SU-DHL-6 (cell line): ENCODE results near the gene EIF4A3.

Experiments used
- H2AFZ ChIP-seq: fragments of 200-600 bp; sonication (generic); 2 replicates; pipeline ENCODE4 v1.6.1; 2014; ENCODE audit warnings: low read depth, mild to moderate bottlenecking, moderate library complexity, mixed read lengths, antibody characterized with exemption, low read length; ENCODE audit not compliant: severe bottlenecking
- H3F3A ChIP-seq: fragments of 200-600 bp; shearing (Covaris generic); 2 replicates; pipeline ENCODE4 v1.6.0; 2016; ENCODE audit warnings: antibody characterized with exemption, mild to moderate bottlenecking; ENCODE audit not compliant: insufficient read depth
- H3K27ac ChIP-seq: fragments of 200-600 bp; sonication (generic); 2 replicates; pipeline ENCODE4 v1.5.1; 2016; ENCODE audit warnings: low read depth, mild to moderate bottlenecking, low read length, moderate library complexity, mixed read lengths
- H3K27me3 ChIP-seq: fragments of 200-600 bp; sonication (generic), shearing (Covaris generic); 2 replicates; pipeline ENCODE4 v1.6.0; 2014; ENCODE audit warnings: mild to moderate bottlenecking, low read length
- H3K36me3 ChIP-seq: fragments of 200-600 bp; sonication (generic); 2 replicates; pipeline ENCODE4 v1.6.1; 2014; ENCODE audit warnings: mild to moderate bottlenecking, low read length, mixed read lengths
- H3K4me2 ChIP-seq: fragments of 300-600, 200-600 bp; shearing (Covaris generic), sonication (generic); 2 replicates; pipeline ENCODE4 v1.6.0; 2014; ENCODE audit warnings: low read length, low read depth, mild to moderate bottlenecking; ENCODE audit not compliant: poor library complexity, severe bottlenecking
- H3K4me3 ChIP-seq: fragments of 200-600 bp; sonication (generic); 2 replicates; pipeline ENCODE4 v1.5.1; 2014; ENCODE audit warnings: antibody characterized with exemption, low read length, mild to moderate bottlenecking, mixed read lengths; ENCODE audit not compliant: insufficient read depth, poor library complexity, severe bottlenecking
- H3K79me2 ChIP-seq: fragments of 200-600 bp; sonication (generic); 2 replicates; pipeline ENCODE4 v1.6.1; 2014; ENCODE audit warnings: mild to moderate bottlenecking, low read length, moderate library complexity; ENCODE audit not compliant: insufficient read depth
- H3K9ac ChIP-seq: fragments of 200-600 bp; sonication (generic); 2 replicates; pipeline ENCODE4 v1.7.0; 2014; ENCODE audit warnings: mild to moderate bottlenecking, low read length
- H3K9me2 ChIP-seq: fragments of 200-600 bp; sonication (generic); replicated peaks from 2 replicates; pipeline ENCODE4 v1.6.1; 2014; ENCODE audit warnings: low read length; ENCODE audit not compliant: insufficient read depth
- H3K9me3 ChIP-seq: fragments of 200-600 bp; sonication (generic); 2 replicates; pipeline ENCODE4 v1.6.1; 2014; ENCODE audit warnings: low read length, mixed read lengths; ENCODE audit not compliant: insufficient read depth
- H4K20me1 ChIP-seq: fragments of 200-600 bp; sonication (generic); 2 replicates; pipeline ENCODE4 v1.6.1; 2014; ENCODE audit warnings: low read depth, mild to moderate bottlenecking, antibody characterized with exemption, low read length, moderate library complexity, mixed read lengths
- CTCF ChIP-seq: fragments of 200-600 bp; sonication (generic); IDR thresholded peaks from one replicate; pipeline ENCODE4 v1.5.1; 2017; ENCODE audit warnings: antibody characterized with exemption, mild to moderate bottlenecking, low read length, moderate library complexity; ENCODE audit not compliant: insufficient read depth, poor library complexity, severe bottlenecking
- EZH2phosphoT487 ChIP-seq: fragments of 200-600 bp; sonication (generic), shearing (Covaris generic); conservative IDR thresholded peaks from 2 replicates; pipeline ENCODE4 v1.6.1; 2018; ENCODE audit warnings: mild to moderate bottlenecking, antibody characterized with exemption, low read length, moderate library complexity, mixed read lengths

The EIF4A3 gene

DNA sequence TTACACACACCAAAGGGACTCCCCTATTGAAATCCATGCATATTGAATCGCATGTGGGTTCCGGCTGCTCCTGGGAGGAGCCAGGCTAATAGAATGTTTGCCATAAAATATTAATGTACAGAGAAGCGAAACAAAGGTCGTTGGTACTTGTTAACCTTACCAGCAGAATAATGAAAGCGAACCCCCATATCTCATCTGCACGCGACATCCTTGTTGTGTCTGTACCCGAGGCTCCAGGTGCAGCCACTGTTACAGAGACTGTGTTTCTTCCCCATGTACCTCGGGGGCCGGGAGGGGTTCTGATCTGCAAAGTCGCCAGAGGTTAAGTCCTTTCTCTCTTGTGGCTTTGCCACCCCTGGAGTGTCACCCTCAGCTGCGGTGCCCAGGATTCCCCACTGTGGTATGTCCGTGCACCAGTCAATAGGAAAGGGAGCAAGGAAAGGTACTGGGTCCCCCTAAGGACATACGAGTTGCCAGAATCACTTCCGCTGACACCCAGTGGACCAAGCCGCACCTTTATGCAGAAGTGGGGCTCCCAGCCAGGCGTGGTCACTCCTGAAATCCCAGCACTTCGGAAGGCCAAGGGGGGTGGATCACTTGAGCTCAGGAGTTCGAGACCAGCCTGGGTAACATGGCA is 43.4 kb downstream of the EIF4A3 start:
- H3K27me3 ChIP-seq: no peaks in the 10 kb centered on the region
- no peak overlapping the region for H3K4me2 ChIP-seq

GRCh38 chr17:80102664-80103448 is 44.1 kb downstream of the EIF4A3 start:
- no peaks in the 10 kb centered on the region for H3K9me2 ChIP-seq
- no peaks in the 10 kb centered on the region for H3K9me3 ChIP-seq
- H2AFZ ChIP-seq: no peak overlapping the region
- H3K4me2 ChIP-seq: peak overlapping the region; percentile 59
- H3K9ac ChIP-seq: no peak overlapping the region
- no peaks in the 10 kb centered on the region for H3F3A ChIP-seq
- TF ChIP-seq EZH2phosphoT487: no peak
- no peak for TF ChIP-seq CTCF
- no peak overlapping the region for H3K4me3 ChIP-seq
- no peaks in the 10 kb centered on the region for H3K36me3 ChIP-seq
- no peaks in the 10 kb centered on the region for H3K79me2 ChIP-seq
- no peaks in the 10 kb centered on the region for H3K27me3 ChIP-seq
- no peak overlapping the region for H3K27ac ChIP-seq
- no peaks in the 10 kb centered on the region for H4K20me1 ChIP-seq

More for the DNA sequence above, 43.4 kb downstream of the EIF4A3 start:
- Histone ChIP-seq H3K79me2 (no peaks in the 10 kb centered on the region), H3K4me3 (no peak overlapping the region), H3K9me3 (no peaks in the 10 kb centered on the region), H2AFZ (no peak overlapping the region), H3K36me3 (no peaks in the 10 kb centered on the region), H3K9me2 (no peaks in the 10 kb centered on the region), H3F3A (no peaks in the 10 kb centered on the region), H3K9ac (no peak overlapping the region), H3K27ac (no peak overlapping the region), H4K20me1 (no peaks in the 10 kb centered on the region)
- TF ChIP-seq EZH2phosphoT487: no peak

DNA sequence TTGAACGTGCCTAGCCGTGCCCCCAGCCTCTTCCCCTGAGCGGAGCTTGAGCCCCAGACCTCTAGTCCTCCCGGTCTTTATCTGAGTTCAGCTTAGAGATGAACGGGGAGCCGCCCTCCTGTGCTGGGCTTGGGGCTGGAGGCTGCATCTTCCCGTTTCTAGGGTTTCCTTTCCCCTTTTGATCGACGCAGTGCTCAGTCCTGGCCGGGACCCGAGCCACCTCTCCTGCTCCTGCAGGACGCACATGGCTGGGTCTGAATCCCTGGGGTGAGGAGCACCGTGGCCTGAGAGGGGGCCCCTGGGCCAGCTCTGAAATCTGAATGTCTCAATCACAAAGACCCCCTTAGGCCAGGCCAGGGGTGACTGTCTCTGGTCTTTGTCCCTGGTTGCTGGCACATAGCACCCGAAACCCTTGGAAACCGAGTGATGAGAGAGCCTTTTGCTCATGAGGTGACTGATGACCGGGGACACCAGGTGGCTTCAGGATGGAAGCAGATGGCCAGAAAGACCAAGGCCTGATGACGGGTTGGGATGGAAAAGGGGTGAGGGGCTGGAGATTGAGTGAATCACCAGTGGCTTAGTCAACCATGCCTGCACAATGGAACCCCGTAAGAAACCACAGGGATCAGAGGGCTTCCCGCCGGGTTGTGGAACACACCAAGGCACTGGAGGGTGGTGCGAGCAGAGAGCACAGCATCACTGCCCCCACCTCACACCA is 44.8 kb downstream of the EIF4A3 start:
- Histone ChIP-seq H3K9me3 (no peaks in the 10 kb centered on the region), H2AFZ (peak overlapping the region; percentile 87), H3K4me3 (peak overlapping the region; percentile 68), H3K4me2 (peak overlapping the region; percentile 59), H4K20me1 (no peaks in the 10 kb centered on the region), H3K9me2 (no peaks in the 10 kb centered on the region), H3K36me3 (no peaks in the 10 kb centered on the region), H3K9ac (peak overlapping the region; percentile 71), H3K27ac (no peak overlapping the region), H3K27me3 (no peaks in the 10 kb centered on the region), H3F3A (no peaks in the 10 kb centered on the region), H3K79me2 (no peaks in the 10 kb centered on the region)
- TF ChIP-seq EZH2phosphoT487 (no peak), CTCF (no peak)
